ENCODE data around the gene KCNAB2.
A peak's percentile ranks its signal among the peaks of the same experiment; 100 is the strongest.

The KCNAB2 gene

DNA sequence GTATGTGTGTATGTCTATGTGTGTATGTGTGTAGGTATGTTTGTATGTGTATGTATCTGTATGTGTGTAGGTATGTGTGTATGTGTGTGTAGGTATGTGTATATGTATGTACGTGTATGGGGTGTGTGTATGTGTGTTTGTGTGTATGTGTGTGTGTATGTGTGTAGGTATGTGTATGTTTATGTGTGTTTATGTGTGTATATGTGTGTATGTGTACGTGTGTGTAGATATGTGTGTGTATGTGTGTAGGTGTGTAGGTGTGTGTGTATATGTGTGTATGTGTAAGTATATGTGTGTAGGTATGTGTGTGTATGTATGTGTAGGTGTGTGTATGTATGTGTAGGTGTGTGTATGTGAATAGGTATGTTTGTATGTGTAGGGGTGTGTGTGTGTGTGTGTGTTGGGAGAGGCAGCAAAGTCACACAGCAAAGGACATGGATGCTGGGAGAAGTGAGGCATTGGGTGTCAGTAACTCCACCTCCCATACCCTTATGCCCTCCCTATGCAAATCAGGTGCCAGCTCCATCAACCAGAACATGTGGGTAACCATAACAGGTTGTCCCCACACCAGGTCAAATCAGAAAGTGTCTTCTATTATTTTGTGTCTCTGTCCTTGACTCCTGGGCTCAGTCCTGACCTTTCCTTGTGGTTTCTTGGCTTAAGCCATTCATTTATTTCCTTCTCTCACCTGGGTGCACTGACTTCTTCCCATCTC lies 15.0 kb upstream of the KCNAB2 start:
- DNase-seq (ENCODE audit: low read depth, low spot score) = no peak

DNA sequence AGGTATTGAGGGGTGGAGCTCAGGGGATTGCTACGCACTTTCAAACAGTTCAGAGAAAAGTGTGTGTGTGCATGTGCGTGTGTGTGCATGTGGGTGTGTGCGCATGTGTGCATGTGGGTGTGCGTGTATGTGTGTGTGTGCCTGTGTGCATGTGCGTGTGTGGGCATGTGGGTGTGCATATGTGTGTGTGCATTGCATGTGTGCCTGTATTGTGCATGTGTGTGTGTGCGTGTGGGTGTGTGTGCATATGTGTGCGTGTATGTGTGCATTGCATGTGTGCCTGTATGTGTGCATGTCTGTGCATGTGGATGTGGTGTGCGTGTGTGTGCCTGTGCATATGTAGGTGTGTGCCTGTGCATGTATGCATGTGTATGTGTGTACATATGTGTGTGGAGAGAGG lies 12.6 kb upstream of the KCNAB2 start:
- DNase-seq (ENCODE audit: low read depth, low spot score) = no peak

DNA sequence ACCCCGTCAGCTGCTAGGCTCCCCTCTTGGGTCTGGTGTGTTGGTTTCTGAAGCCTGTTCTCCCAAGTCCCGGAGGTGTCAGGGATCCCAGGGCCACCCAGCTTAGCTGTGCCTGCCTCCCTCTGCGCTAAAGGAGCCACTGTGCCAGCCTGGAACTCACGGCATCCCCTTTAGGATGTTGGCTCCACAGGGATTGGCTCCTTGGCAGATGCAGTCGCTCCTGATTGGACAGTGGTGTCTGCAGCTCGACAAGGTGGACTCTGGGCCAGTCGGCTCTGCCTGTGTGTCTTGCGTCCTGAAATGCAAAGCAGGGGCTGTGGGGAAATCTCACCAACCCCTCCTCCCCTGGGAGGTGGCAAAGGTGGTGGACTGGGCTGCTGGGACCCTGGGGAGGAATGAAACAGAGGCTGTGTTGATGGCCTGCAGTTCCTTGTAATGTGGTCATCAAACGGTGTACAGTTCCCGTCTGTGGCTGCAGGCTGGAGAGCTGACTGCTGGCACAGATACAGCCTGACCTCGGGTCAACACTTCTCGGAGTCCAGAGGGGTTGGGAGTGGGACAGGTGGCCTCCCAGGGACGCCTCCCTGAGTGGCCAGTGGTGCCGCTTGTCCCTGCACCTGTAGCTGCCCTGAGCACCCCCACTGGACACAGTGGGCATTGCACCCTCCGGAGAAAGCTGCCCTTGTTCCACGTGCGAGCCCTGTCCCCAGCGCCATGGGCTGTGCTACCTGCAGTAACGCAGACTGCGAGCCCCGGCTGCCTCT lies 11.5 kb upstream of the KCNAB2 start:
- DNase-seq (ENCODE audit: low read depth, low spot score) = peak; percentile 58

DNA sequence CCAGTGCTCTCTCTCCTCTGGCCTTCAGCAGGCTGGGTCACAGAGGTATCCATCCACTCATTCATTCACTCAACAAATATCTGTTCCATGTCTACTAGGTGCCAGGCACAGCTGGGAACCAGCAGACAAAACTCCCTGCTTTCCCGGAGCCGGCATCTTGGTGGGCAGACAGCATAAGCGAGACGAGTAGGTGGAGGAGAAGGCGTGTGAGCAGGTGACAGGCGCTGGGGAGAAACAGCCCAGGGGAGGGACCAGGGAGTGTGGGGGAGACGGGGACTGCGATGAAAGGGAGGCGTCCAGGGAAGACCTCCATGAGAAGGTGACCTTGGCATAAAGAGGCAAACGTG lies 11.0 kb upstream of the KCNAB2 start:
- DNase-seq (ENCODE audit: low read depth, low spot score) = no peak

DNA sequence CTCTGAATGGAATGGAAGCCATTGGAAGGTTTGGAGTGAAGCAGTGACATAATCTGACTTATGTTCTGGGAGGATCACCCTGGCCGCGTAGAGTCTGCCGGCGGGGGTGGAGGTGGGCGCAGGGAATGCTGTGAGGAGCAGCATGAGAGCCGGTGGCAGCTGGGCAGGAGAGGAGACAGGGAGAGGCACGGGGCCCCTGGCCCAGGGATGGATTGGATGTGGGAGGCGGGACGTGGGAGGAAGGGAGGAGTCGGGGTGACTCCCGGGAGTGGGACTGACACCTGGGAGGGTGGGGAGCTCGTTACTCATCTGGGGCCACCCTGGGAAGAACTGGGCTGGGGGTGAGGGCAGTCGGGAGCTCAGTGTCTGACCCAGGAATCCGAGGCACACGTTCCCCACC lies 10.4 kb upstream of the KCNAB2 start:
- no peak for DNase-seq (ENCODE audit: low read depth, low spot score)

DNA sequence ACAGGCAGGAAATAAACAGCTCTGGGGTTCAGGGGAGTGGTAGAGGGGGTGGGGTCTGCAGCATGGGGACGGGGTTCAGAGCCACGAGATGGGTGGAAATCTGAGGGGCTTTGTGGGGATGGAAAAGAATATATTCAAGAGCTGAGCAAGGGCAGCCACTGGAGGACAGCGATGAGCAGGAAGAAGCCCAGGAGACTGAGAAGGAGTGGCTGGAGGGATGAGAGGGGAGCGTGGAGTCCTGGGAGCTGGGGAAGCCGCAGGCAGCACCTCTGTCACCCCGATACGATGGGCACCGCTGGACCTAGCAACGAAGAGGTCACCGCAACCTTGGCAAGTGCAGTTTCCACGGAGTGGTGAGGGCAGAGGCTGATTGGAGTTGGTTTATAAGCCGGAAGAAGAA lies 10.0 kb upstream of the KCNAB2 start:
- DNase-seq (ENCODE audit: low read depth, low spot score) = no peak

DNA sequence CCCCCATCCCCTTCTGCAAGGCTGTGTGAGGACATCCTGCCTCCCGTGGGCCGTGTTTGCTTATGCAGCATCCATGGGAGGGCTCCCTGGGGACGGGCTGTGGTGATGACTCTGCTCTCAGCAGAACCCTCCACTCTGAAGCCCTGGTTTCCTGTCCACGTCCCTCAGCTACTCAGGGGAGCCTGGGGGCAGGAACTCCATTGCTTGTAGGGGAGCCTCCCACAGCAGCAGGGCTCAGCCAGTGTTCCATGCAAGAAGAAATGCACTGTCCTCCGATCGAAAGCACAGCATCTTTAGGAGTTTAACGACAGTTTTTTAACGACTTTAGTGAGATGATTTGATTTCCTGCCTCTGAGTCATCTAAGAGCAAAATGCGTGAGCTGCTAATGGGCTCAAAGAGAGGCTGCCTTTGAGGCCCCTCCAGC lies 8.3 kb upstream of the KCNAB2 start:
- DNase-seq (ENCODE audit: low read depth, low spot score) = peak; percentile 24

DNA sequence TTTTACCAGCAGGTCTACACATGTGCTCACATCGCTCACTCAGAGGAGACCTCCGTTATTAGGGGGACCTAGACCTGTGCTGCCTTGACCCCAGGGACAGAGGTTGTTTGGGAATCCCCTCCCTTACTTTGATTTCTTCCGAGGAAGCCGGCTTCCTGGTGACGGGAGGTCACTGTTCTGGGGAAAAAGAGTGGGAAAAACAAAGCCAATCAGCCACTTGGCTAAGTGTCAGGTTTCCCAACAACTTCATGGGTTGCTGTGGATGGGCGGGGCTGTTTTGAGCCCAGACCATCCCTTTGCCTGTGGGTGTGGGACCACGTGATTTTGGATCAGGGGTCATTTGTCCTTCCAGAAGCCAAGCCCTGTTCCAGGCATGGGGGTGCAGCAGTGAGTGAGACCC lies 7.1 kb upstream of the KCNAB2 start:
- DNase-seq (ENCODE audit: low read depth, low spot score) = no peak

DNA sequence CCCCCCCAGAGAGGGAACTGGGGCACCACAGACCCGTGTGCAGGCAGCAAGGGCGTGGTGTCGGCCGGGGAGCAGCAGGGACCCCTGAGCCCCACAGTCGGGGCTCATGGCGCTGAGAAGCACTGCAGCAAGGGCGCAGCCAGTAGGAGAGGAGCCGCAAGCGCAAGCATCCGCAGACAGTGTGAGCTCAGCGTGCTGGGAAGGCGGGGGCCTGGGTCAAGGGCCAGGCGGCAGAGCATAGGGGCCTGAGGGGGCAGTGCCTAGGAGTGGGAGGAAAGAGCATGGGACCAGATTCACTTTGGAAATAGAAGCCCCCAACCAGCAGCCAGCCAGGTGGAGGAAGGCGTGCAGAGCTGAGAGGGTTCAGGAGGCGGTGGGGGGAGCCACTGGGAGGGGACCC lies 6.7 kb upstream of the KCNAB2 start:
- DNase-seq (ENCODE audit: low read depth, low spot score) = no peak

DNA sequence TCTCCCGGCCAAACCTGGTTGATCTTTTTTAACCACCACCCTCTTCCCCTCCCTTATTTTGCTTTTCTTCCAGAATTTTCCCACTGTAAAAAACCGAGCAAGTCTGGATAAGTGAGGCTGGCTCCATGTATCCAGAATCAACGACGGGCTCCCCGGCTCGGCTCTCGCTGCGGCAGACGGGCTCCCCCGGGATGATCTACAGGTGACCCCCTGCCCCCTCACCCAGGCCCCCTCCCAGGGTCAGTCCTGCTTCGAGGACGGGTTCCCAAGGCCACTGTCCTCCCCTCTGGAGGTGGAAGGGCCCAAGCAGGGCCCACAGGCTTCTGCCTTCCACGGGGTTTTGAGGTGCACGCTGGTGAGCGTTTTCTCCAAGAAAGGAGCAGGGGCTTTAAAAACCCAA lies 5.2 kb upstream of the KCNAB2 start:
- DNase-seq (ENCODE audit: low read depth, low spot score) = no peak

DNA sequence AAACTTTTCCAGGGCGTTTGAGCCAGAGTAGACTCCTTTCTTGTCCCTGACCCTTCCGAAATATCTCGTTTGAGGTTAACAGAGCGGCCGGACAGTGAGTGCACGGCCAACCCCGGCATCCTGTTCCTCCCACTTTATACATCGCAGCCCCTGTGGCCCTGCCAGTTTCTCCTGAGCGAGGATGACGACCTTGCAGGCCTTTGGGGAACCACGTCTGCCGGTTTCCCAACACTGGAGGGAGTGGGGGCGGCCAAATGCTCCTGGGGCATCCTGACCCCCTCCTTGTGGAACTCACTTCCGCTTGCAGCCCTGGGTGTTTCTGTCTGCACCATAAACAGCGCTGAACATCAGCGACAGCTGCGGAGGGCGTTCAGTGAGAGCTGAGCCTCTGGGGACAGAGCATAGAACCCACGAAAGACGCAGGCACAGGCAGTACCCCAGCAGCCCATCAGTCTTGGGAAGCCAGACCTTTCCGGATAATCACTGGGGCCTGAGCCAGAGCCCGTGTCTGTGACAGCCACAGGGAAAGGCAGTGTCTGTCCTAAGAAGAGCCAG lies 4.8 kb upstream of the KCNAB2 start:
- DNase-seq (ENCODE audit: low read depth, low spot score) = no peak

DNA sequence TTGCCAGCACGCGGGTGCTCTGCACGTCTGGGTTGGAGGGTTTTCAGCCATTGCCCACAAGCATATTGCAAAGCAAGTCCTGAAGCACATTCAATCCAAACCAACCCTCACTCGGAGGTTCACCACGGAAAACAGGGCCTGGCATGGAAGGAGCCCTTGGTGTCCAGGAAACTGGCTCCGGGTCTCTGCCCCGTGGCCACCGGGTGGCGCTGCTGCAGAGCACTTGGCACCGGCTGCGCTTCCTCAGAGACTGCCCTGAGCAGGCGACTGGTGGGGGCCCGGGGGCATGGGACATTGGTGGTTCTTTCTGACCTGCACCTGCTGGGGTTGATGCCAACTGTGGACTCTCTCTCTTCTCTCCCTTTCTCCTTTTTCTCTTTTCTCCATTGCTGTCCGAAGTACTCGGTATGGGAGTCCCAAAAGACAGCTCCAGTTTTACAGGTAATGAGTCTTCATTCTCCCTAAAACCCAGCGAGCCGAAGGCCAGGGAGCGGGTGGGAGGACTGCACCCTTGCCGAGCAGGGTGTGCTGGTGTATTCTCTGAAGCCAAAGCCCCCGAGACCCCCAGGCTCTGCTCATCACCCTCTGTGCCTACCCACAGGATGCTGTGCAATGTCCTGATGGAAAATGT lies 4.1 kb upstream of the KCNAB2 start:
- peak; percentile 42 for DNase-seq (ENCODE audit: low read depth, low spot score)

DNA sequence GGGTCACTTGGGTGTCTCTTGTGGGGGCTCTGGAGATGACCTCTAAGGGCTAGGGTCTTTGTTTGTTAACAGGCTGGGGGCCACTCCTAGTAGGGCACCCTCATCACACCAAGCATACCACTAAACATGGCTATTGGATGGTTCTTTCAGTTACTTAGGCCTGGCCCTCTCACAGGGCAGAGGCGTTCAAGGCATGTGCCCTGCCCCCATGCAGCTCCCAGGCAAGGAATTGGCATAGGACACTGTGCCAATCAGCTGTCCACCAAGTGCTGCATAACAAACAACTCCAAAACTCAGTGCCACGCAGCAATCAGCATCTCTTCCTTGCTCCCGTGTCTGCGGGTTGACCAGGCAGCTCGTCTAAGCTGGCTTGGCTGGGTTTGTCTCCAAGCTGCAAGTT lies 2.1 kb upstream of the KCNAB2 start:
- DNase-seq (ENCODE audit: low read depth, low spot score) = no peak

DNA sequence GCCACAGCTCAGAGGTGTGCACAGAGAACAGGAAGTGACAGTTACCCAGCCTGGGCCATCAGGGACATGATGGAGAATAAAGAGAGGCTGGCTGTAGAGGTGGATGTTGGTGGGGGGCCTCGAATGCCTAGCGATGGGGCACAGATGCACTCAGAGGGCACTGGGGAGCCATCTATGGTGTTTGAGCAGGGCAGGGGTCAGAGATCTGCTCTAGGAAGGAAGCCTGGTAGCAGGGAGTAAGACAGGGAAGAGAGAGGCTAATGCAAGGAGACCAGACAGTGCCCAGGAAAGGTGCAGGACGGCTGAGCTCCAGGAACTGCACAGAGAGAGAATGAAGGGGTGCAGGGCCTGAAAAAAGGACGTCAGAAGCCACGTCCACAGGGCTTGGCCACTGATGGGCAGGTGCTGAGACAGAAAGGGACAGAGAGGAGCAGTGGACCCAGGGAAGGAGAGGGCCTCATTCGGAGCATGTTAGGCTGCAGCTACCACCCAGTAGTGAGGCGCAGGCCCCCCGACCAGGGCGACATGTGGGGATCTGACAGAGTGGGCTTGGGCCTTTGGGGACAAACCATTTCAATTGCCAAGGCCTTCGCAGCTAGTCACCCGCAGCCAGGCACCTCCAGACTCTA lies 1.1 kb upstream of the KCNAB2 start:
- no peak for DNase-seq (ENCODE audit: low read depth, low spot score)

DNA sequence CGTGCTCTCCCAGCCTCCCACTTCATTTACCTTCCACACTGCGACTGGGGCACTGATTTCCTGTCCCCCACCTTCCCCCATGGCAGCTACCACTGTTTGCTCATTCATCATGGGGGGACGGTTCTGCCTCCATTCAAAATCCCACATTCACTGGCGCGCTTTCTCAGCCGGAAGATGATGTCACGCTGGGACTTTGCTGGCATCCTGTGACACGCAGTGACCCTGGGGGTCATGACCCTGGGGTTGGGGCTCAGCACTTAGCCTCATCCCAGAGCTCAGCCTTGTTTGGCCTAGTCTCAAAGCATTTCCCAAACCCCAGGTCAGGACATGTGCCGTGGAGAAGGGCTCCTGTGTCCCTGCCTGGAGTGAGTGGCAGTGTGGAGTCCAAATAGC lies 582 bp upstream of the KCNAB2 start:
- no peak for DNase-seq (ENCODE audit: low read depth, low spot score)

DNA sequence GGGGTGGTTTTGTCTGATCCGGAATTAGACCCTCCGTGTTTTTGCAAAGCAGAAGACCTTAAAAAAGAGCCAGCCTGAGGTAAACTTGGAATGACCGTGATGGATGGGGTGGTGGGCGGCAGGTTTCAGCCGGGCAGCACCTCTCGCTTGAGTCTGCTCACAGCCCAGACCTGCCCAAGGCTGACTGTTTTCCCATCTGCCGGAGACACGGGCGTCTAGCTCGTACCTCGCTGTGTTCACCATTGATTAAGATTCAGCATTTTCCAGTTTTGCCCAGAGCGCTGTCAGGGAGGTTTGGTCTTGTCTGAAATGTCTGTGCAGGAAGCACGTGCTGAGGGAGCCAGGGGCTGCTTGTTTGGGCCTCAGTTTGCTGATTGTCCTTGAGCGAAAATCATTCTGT lies 591 bp downstream of the KCNAB2 start:
- DNase-seq (ENCODE audit: low read depth, low spot score) = no peak

DNA sequence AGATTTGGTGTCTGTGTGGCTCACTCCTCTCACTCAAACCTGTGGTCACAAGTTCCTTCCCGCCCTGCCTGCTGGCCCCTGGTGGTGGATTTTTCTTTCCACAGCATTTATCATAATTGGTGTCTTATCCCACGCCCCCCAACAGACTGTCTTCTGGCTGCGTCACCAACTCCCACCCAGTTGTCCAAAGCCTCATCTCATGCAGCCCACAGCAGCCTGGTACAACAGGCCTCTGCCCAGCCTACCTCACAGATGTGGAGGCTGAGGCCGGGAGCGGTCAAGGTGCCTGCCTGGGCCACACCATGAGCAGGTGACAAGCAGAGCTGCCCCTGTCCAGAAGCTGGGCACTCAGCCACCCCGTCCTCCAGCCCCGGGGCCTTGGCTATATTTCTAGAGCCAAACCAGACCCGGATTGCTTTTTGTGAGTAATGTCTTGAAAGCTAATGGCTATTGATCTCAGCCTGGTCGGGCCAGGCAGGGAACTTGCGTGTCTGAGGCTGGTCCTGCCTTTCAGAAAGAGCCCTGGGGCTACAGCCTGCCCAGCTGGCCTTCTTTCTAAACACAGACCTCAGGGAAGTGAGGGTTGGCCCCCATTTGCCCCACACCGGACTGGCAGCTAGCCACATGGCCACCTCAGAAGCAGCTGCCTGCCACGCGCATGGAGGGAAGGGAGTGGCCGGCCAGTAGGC lies 2.6 kb downstream of the KCNAB2 start:
- no peak for DNase-seq (ENCODE audit: low read depth, low spot score)

DNA sequence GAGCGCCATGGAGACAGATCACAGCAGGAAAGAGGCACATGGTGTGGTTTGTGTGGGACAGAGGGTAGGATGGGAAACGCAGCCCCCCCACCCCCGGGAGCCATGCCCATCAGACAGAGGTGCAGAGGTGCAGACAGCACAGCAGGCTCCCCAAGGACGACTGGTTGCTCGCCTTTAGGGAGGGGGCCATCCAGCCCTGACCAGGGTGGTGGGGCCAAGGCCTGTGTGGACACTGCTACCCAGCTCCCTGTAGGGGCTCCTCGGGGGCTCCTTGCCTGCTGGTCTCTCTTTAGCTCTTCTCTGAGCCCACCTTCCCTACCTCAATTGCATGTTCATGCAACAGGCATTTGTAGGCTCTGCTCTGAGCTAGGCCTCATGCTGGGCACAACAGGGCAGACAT lies 3.7 kb downstream of the KCNAB2 start:
- DNase-seq (ENCODE audit: low read depth, low spot score) = no peak

DNA sequence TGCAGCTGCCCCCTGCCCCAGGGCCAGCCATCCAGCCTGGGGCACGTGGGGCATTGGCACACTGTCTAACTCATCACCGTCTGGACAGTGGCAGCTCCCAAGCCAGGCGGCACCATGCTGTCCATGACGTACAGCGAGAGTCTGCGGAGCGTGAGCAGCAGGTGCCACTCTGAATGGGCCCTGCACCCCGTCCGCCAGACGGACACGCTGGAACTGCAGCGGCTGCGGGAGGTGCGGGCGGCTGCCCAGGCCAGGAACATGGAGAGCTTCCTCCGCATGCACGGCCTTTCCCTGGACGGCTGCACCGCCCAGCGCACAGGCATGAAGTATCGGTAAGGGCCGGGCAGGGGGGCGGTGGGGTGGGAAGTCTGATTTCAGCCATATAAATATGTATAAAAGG lies 5.7 kb downstream of the KCNAB2 start:
- DNase-seq (ENCODE audit: low read depth, low spot score) = no peak

DNA sequence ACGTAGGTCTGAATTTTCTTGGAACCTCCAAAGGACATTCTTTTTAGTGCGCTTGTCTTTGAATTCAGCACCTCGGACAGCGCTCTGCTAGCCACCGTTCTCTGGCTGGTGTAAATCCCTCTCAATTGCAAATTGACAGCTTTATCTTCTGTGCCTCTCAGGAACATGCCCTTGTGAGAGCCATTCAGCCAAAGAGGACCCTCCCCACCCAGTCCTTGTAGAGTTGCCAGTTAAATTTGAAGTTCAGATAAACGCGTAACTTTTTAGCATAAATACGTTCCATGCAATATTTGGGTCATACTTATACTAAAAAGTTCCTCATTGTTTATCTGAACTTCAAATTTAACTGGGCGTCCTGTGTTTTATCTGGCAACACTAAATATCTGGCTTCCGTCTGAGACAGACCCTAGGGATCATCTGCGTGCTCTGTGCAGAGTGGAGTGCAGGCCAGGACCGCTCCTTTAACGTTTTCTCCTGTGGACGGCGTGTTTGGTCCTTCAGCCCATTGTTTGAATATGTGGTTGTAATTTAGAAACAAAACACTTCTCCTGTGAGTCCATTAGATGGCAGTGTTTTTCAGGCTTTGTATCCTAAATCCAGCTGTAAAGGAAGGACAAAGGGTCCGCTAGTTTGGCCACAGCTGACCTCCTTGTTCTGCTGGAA lies 7.0 kb downstream of the KCNAB2 start:
- peak; percentile 88 for DNase-seq (ENCODE audit: low read depth, low spot score)

DNA sequence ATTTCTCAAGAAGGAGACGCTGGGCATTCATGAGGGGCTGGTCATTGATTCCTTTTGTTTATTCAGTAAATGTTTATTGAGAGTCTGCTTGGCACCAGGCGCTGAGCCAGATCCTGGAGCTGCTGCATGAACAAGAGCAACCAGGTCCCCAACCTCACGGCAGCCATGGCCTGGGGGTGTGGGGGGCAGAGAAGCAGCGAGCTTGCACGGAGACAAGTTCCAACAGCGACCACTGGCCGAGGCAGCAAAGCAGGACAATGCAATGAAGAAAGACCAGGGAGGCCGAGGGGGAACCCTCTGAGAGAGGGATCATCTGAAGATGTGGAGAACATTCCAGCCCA lies 7.5 kb downstream of the KCNAB2 start:
- DNase-seq (ENCODE audit: low read depth, low spot score) = no peak

Data from astrocyte of the hippocampus (primary cell).